MM.1S (cell line): ENCODE results near the gene CCR5AS.

Source experiments
- EZH2 ChIP-seq: fragments of 300-600 bp; sonication (generic); optimal IDR thresholded peaks from 2 replicates; pipeline ENCODE3; 2017; ENCODE audit warnings: low read depth, mild to moderate bottlenecking, antibody characterized with exemption, low read length, mixed read lengths
- EZH2phosphoT487 ChIP-seq: fragments of 300-600 bp; sonication (generic); IDR thresholded peaks from 2 replicates; pipeline ENCODE4 v1.6.1; 2018; ENCODE audit warnings: antibody characterized with exemption, low read length
- TF ChIP-seq, protein P1 (sequence below): fragments of 300-600 bp; sonication (generic); IDR thresholded peaks from 2 replicates; pipeline ENCODE4 v1.5.1; 2016; ENCODE audit warnings: antibody characterized with exemption, low read length, mixed read lengths

DNA sequence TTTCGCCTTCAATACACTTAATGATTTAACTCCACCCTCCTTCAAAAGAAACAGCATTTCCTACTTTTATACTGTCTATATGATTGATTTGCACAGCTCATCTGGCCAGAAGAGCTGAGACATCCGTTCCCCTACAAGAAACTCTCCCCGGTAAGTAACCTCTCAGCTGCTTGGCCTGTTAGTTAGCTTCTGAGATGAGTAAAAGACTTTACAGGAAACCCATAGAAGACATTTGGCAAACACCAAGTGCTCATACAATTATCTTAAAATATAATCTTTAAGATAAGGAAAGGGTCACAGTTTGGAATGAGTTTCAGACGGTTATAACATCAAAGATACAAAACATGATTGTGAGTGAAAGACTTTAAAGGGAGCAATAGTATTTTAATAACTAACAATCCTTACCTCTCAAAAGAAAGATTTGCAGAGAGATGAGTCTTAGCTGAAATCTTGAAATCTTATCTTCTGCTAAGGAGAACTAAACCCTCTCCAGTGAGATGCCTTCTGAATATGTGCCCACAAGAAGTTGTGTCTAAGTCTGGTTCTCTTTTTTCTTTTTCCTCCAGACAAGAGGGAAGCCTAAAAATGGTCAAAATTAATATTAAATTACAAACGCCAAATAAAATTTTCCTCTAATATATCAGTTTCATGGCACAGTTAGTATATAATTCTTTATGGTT lies 35.9 kb downstream of the CCR5AS start, which contains the start of gene CCR5:
- TF ChIP-seq, protein P1, sequence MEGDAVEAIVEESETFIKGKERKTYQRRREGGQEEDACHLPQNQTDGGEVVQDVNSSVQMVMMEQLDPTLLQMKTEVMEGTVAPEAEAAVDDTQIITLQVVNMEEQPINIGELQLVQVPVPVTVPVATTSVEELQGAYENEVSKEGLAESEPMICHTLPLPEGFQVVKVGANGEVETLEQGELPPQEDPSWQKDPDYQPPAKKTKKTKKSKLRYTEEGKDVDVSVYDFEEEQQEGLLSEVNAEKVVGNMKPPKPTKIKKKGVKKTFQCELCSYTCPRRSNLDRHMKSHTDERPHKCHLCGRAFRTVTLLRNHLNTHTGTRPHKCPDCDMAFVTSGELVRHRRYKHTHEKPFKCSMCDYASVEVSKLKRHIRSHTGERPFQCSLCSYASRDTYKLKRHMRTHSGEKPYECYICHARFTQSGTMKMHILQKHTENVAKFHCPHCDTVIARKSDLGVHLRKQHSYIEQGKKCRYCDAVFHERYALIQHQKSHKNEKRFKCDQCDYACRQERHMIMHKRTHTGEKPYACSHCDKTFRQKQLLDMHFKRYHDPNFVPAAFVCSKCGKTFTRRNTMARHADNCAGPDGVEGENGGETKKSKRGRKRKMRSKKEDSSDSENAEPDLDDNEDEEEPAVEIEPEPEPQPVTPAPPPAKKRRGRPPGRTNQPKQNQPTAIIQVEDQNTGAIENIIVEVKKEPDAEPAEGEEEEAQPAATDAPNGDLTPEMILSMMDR = no peak
- TF ChIP-seq EZH2 (no peak), EZH2phosphoT487 (no peak)
